SK-N-SH treated with all-trans-retinoic acid at 6 μM for 48 hours (cell line): ENCODE measurements around the gene TMEM163.
"Not testable (repeated sequence)": the region's sequence is repeated elsewhere in the genome, so short reads cannot be mapped to it uniquely, and the experiment has no call there.

Experiments
- ATAC-seq: fragments of 200-7000 bp; cut with Tn5 transposase; 3 replicates; pipeline ENCODE4 v1.9.1; 2020; ENCODE audit warnings: mild to moderate bottlenecking, moderate library complexity
- ARNTL ChIP-seq: fragments of 450-650 bp; formaldehyde crosslinking; IDR thresholded peaks from 2 replicates; pipeline ENCODE4 v1.5.0; 2020; ENCODE audit warnings: low read depth, mild to moderate bottlenecking, moderate library complexity, borderline replicate concordance
- CREB5 ChIP-seq: fragments of 250-450 bp; sonication (Bioruptor Pico); IDR thresholded peaks from 2 replicates; pipeline ENCODE4 v1.5.1; 2020; ENCODE audit warnings: low read depth, mild to moderate bottlenecking, moderate library complexity
- CSDC2 ChIP-seq: fragments of 250-450 bp; sonication (Bioruptor Pico); IDR thresholded peaks from 2 replicates; pipeline ENCODE4 v1.5.0; 2020; ENCODE audit warnings: mild to moderate bottlenecking, moderate library complexity
- CSRNP3 ChIP-seq: fragments of 250-450 bp; sonication (Bioruptor Pico); IDR thresholded peaks from 2 replicates; pipeline ENCODE4 v1.5.1; 2021; ENCODE audit warnings: mild to moderate bottlenecking, moderate library complexity
- ESRRG ChIP-seq: fragments of 250-450 bp; sonication (Bioruptor Pico); IDR thresholded peaks from 2 replicates; pipeline ENCODE4 v1.6.1; 2021; ENCODE audit warnings: mild to moderate bottlenecking
- ISL1 ChIP-seq: fragments of 250-450 bp; sonication (Bioruptor Pico); IDR thresholded peaks from 2 replicates; pipeline ENCODE4 v2.1.2; 2022; ENCODE audit warnings: mild to moderate bottlenecking, moderate library complexity
- OSR1 ChIP-seq: fragments of 250-450 bp; sonication (Bioruptor Pico); IDR thresholded peaks from 2 replicates; pipeline ENCODE4 v1.8.0; 2022; ENCODE audit warnings: moderate library complexity, mild to moderate bottlenecking, inconsistent platforms
- PATZ1 ChIP-seq: fragments of 250-450 bp; sonication (Bioruptor Pico); IDR thresholded peaks from 2 replicates; pipeline ENCODE4 v1.8.0; 2020; ENCODE audit warnings: mild to moderate bottlenecking, moderate library complexity, borderline replicate concordance
- POU6F1 ChIP-seq: fragments of 250-450 bp; sonication (Bioruptor Pico); IDR thresholded peaks from 2 replicates; pipeline ENCODE4 v1.8.0; 2021; ENCODE audit warnings: low read depth, mild to moderate bottlenecking, moderate library complexity, borderline replicate concordance
- PPARA ChIP-seq: fragments of 250-450 bp; sonication (Bioruptor Pico); IDR thresholded peaks from 2 replicates; pipeline ENCODE4 v1.5.0; 2020; ENCODE audit warnings: mild to moderate bottlenecking, borderline replicate concordance
- RARB ChIP-seq: fragments of 250-450 bp; sonication (Bioruptor Pico); IDR thresholded peaks from 2 replicates; pipeline ENCODE4 v1.8.0; 2021; ENCODE audit warnings: mild to moderate bottlenecking, moderate library complexity
- SNAI2 ChIP-seq: fragments of 250-450 bp; sonication (Bioruptor Pico); IDR thresholded peaks from 2 replicates; pipeline ENCODE4 v1.5.0; 2020; ENCODE audit warnings: mild to moderate bottlenecking, moderate library complexity
- TCF4 ChIP-seq: fragments of 250-450 bp; sonication (Bioruptor Pico); IDR thresholded peaks from 2 replicates; pipeline ENCODE4 v1.8.0; 2021; ENCODE audit warnings: mild to moderate bottlenecking, moderate library complexity, borderline replicate concordance
- TOX ChIP-seq: fragments of 250-450 bp; sonication (Bioruptor Pico); IDR thresholded peaks from 2 replicates; pipeline ENCODE4 v1.8.0; 2021; ENCODE audit warnings: mild to moderate bottlenecking, moderate library complexity, borderline replicate concordance
- TSHZ2 ChIP-seq: fragments of 250-450 bp; sonication (Bioruptor Pico); IDR thresholded peaks from 2 replicates; pipeline ENCODE4 v1.5.0; 2020; ENCODE audit warnings: mild to moderate bottlenecking, moderate library complexity
- ZC3H10 ChIP-seq: fragments of 250-450 bp; sonication (Bioruptor Pico); IDR thresholded peaks from 2 replicates; pipeline ENCODE4 v1.5.1; 2021; ENCODE audit warnings: mild to moderate bottlenecking, moderate library complexity
- ZFP3 ChIP-seq: fragments of 250-450 bp; sonication (Bioruptor Pico); IDR thresholded peaks from 2 replicates; pipeline ENCODE4 v1.5.0; 2020; ENCODE audit warnings: mild to moderate bottlenecking, moderate library complexity
- ZFP30 ChIP-seq: fragments of 450-650 bp; formaldehyde crosslinking; IDR thresholded peaks from 2 replicates; pipeline ENCODE4 v1.5.0; 2022; ENCODE audit warnings: mild to moderate bottlenecking, moderate library complexity
- ZNF565 ChIP-seq: fragments of 450-650 bp; formaldehyde crosslinking; conservative IDR thresholded peaks from 2 replicates; pipeline ENCODE4 v1.5.0; 2020; ENCODE audit warnings: low read depth, mild to moderate bottlenecking, moderate library complexity
- ZNF70 ChIP-seq: fragments of 450-650 bp; formaldehyde crosslinking; IDR thresholded peaks from 2 replicates; pipeline ENCODE4 v1.5.0; 2020; ENCODE audit warnings: mild to moderate bottlenecking, moderate library complexity

Gene TMEM163

GRCh38 chr2:134623046-134623445, 95.8 kb downstream of the TMEM163 start (continued):
- TF ChIP-seq TSHZ2 (CRISPR knock-in tag) (no peak), ZNF565 (CRISPR knock-in tag) (no peak), POU6F1 (CRISPR knock-in tag) (no peak)

- TF ChIP-seq CSRNP3 (CRISPR knock-in tag): no peak
- no peak for TF ChIP-seq RARB (CRISPR knock-in tag)
- TF ChIP-seq OSR1 (CRISPR knock-in tag): no peak
- TF ChIP-seq ARNTL (CRISPR knock-in tag): no peak
- no peak for TF ChIP-seq TCF4 (CRISPR knock-in tag)
- no peak for ATAC-seq
Measured at GRCh38 chr2:134621939-134622705, 96.7 kb downstream of the TMEM163 start.

GRCh38 chr2:134619250-134619649, 99.5 kb downstream of the TMEM163 start:
- no peak for TF ChIP-seq POU6F1 (CRISPR knock-in tag)
- TF ChIP-seq SNAI2: no peak
- TF ChIP-seq ESRRG (CRISPR knock-in tag): no peak
- TF ChIP-seq ZFP3: no peak
- no peak for TF ChIP-seq RARB (CRISPR knock-in tag)
- no peak for TF ChIP-seq ZNF565 (CRISPR knock-in tag)
- TF ChIP-seq ZC3H10 (CRISPR knock-in tag): no peak
- TF ChIP-seq ZFP30: no peak
- TF ChIP-seq ISL1 (CRISPR knock-in tag): no peak
- no peak for TF ChIP-seq CREB5 (CRISPR knock-in tag)
- TF ChIP-seq PPARA (CRISPR knock-in tag): no peak
- no peak for TF ChIP-seq CSRNP3 (CRISPR knock-in tag)
- TF ChIP-seq ZNF70 (CRISPR knock-in tag): no peak
- no peak for TF ChIP-seq PATZ1
- no peak for TF ChIP-seq TOX (CRISPR knock-in tag)
- no peak for TF ChIP-seq CSDC2 (CRISPR knock-in tag)
- ATAC-seq: no peak

- ATAC-seq: not testable (repeated sequence)
Measured at GRCh38 chr2:134615480-134615879, 103.3 kb downstream of the TMEM163 start.
